ENCODE results near the gene QARS1. TPM values are rescaled to one million over a fixed set of nuclear protein-coding genes. Genes with fewer than 3 reads are reported as not detected.

QARS1 gene
- total and polyA plus RNA-seq, 2 of the 13 experiments (the other 11 are each of a cell fraction or from before 2014, with no cell fraction given): 307 to 327 TPM

- peak; percentile 8; the same call in 1 of the 2 replicates for TF ChIP-seq TFAP4 (IDR thresholded peaks at IDR 0.05; ENCODE audit: borderline replicate concordance, low read depth)
- TF ChIP-seq ZNF276 (CRISPR knock-in tag; IDR thresholded peaks at IDR 0.05; ENCODE audit: low read depth): peak; percentile 85; the same call in 1 of the 2 replicates
- TF ChIP-seq TBX2 (CRISPR knock-in tag; IDR thresholded peaks at IDR 0.05; ENCODE audit: borderline replicate concordance): peak; percentile 70; the same call in 1 of the 2 replicates
- no peak for TF ChIP-seq HDAC6 (IDR thresholded peaks at IDR 0.05; ENCODE audit: low read depth, low read length)
- TF ChIP-seq ARID4A (CRISPR knock-in tag; IDR thresholded peaks at IDR 0.05; ENCODE audit: borderline replicate concordance): peak; percentile 98
- TF ChIP-seq, protein P1, sequence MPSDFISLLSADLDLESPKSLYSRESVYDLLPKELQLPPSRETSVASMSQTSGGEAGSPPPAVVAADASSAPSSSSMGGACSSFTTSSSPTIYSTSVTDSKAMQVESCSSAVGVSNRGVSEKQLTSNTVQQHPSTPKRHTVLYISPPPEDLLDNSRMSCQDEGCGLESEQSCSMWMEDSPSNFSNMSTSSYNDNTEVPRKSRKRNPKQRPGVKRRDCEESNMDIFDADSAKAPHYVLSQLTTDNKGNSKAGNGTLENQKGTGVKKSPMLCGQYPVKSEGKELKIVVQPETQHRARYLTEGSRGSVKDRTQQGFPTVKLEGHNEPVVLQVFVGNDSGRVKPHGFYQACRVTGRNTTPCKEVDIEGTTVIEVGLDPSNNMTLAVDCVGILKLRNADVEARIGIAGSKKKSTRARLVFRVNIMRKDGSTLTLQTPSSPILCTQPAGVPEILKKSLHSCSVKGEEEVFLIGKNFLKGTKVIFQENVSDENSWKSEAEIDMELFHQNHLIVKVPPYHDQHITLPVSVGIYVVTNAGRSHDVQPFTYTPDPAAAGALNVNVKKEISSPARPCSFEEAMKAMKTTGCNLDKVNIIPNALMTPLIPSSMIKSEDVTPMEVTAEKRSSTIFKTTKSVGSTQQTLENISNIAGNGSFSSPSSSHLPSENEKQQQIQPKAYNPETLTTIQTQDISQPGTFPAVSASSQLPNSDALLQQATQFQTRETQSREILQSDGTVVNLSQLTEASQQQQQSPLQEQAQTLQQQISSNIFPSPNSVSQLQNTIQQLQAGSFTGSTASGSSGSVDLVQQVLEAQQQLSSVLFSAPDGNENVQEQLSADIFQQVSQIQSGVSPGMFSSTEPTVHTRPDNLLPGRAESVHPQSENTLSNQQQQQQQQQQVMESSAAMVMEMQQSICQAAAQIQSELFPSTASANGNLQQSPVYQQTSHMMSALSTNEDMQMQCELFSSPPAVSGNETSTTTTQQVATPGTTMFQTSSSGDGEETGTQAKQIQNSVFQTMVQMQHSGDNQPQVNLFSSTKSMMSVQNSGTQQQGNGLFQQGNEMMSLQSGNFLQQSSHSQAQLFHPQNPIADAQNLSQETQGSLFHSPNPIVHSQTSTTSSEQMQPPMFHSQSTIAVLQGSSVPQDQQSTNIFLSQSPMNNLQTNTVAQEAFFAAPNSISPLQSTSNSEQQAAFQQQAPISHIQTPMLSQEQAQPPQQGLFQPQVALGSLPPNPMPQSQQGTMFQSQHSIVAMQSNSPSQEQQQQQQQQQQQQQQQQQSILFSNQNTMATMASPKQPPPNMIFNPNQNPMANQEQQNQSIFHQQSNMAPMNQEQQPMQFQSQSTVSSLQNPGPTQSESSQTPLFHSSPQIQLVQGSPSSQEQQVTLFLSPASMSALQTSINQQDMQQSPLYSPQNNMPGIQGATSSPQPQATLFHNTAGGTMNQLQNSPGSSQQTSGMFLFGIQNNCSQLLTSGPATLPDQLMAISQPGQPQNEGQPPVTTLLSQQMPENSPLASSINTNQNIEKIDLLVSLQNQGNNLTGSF (CRISPR knock-in tag; IDR thresholded peaks at IDR 0.05): 0 out of 2 replicates have a peak, but pooled peaks have one; percentile 50
- no peak for TF ChIP-seq PAWR (CRISPR knock-in tag; IDR thresholded peaks at IDR 0.05; ENCODE audit: borderline replicate concordance)
- TF ChIP-seq PLRG1 (conservative IDR thresholded peaks at IDR 0.05): no peak
- no peak for TF ChIP-seq FOXA1 (IDR thresholded peaks at IDR 0.05)
- peak; percentile 38; the same call in 1 of the 2 replicates for TF ChIP-seq FOXA1 (CRISPR knock-in tag; IDR thresholded peaks at IDR 0.05)
- TF ChIP-seq ZNF292 (CRISPR knock-in tag; IDR thresholded peaks at IDR 0.05; ENCODE audit: borderline replicate concordance, low read depth): no peak
- TF ChIP-seq ONECUT2 (CRISPR knock-in tag; IDR thresholded peaks at IDR 0.05): no peak
- TF ChIP-seq MATR3 (CRISPR knock-in tag; IDR thresholded peaks at IDR 0.05): no peak
- peak; percentile 78; the same call in 1 of the 2 replicates for TF ChIP-seq ZMAT3 (CRISPR knock-in tag; conservative IDR thresholded peaks at IDR 0.05)
- TF ChIP-seq ZNF607 (CRISPR knock-in tag; IDR thresholded peaks at IDR 0.05; ENCODE audit: borderline replicate concordance): no peak
- peak; percentile 17; the same call in 1 of the 2 replicates for TF ChIP-seq ZBTB38 (CRISPR knock-in tag; IDR thresholded peaks at IDR 0.05)
- TF ChIP-seq TBL1XR1 (IDR thresholded peaks at IDR 0.05; ENCODE audit: borderline replicate concordance, low read length, partially characterized antibody): no peak
Observed at GRCh38 chr3:49120438-49121131, 16.0 kb upstream of the QARS1 start, which contains the start of gene USP19 (continued).
